Adrenal gland (tissue), 12 donors: ENCODE measurements around the gene CCDC27. TPM values are rescaled to one million over a fixed set of nuclear protein-coding genes. Genes with fewer than 3 reads are reported as not detected.

Experiments
- DNase-seq, 7 donors: peaks; one replicate each; pipeline ENCODE4 v3.0.0-alpha.2; 2019 to 2020
- H3K27ac ChIP-seq, 5 donors: fragments of 200-600 bp; sonication (generic) in 4 of 5; 1 replicate in 3 of 5; 2 replicates in 2 of 5; pipeline versions ENCODE4 v1.5.1 to v1.8.0; 2016 to 2020; ENCODE audit warnings: mild to moderate bottlenecking in 1 of 5
- H3K27me3 ChIP-seq: fragments of 200-600 bp; 2 replicates; pipeline ENCODE4 v1.8.0; 2021
- H3K36me3 ChIP-seq, 2 donors: fragments of 200-600 bp; replicated peaks in 1 of 2; 1 replicate in 1 of 2; 2 replicates in 1 of 2; pipeline versions ENCODE4 v1.5.1 to v1.8.0; 2018 to 2022
- H3K4me1 ChIP-seq, 2 donors: fragments of 200-600 bp; replicated peaks in 1 of 2; 1 replicate in 1 of 2; 2 replicates in 1 of 2; pipeline versions ENCODE4 v1.5.1 to v1.8.0; 2018 to 2021
- H3K4me3 ChIP-seq, 4 donors: fragments of 200-600 bp; sonication (generic) in 3 of 4; one replicate each; pipeline ENCODE4 v1.5.1; 2016 to 2018
- H3K9me3 ChIP-seq, 3 donors: fragments of 200-600 bp; sonication (generic) in 1 of 3; replicated peaks in 1 of 3; 1 replicate in 2 of 3; 2 replicates in 1 of 3; pipeline versions ENCODE4 v1.5.1 to v1.8.0; 2016 to 2021
- POLR2A ChIP-seq, 2 donors: fragments of 450-650 bp; IDR thresholded peaks; one replicate each; pipeline ENCODE4 v1.6.1; 2017; ENCODE audit warnings: antibody characterized with exemption in 2 of 2, mild to moderate bottlenecking in 2 of 2, moderate library complexity in 1 of 2
- WGBS, 4 donors: extraction: QIAGEN DNeasy Blood & Tissue Kit in 2 of 4; methylation state at CpG; one replicate each; pipeline versions ENCODE4 v1.1.5 to v1.1.7; 2013 to 2017; 5-methylcytosine and 5-hydroxymethylcytosine counted together
- intact Hi-C, 2 donors: fragments of 100-400 bp; cut with DNase I; formaldehyde crosslinking; loops; one replicate each; pipeline versions ENCODE4 v1.14.1 to v1.15.0; 2022 to 2023
- polyA plus RNA-seq, 3 donors: library from polyadenylated mRNA; stranded (reverse); fragments of 200-250 nt in 2 of 3; fragments of 350-450 nt in 1 of 3; fragmentation: Illumina TruSeq in 1 of 3; extraction: RNeasy Lipid Tissue Mini Kit (QIAGEN cat#74804) in 1 of 3; gene quantifications; one replicate each; pipeline ENCODE4 v1.2.3, GENCODE V29; 2013 to 2014
- total RNA-seq, 9 donors: library from RNA; depleted of rRNA in 4 of 9; stranded (reverse); fragments of >200 nt in 4 of 9; fragments of 120-200 nt in 1 of 9; fragmentation: NEBNext Ultra II Directional in 1 of 9; extraction: Animal tissue kit (Norgen Biotek cat#: 25700) in 1 of 9; gene quantifications; one replicate each; pipeline versions ENCODE4 v1.1.0 to v1.2.4, GENCODE V29; 2013 to 2023
- TF ChIP-seq, protein P1 (sequence below), 6 experiments: fragments of 450-650 bp in 4 of 6; fragments of 200-600 bp in 2 of 6; sonication (generic) in 1 of 6; IDR thresholded peaks; 1 replicate in 5 of 6; 2 replicates in 1 of 6; pipeline versions ENCODE4 v1.5.1 to v1.8.0; 2016 to 2021; ENCODE audit warnings: antibody characterized with exemption in 6 of 6, mild to moderate bottlenecking in 2 of 6, moderate library complexity in 1 of 6
- donor health status: healthy with polysubstance abuse.
- donor health status: Bipolar disorder and iron deficiency.
- donor health status: DM: yes; HTN: yes; CAD: no.
- donor health status: DM: no; HTN: no; CAD: no.
- donor health status: DM: no; HTN: no; CAD: no.
- donor health status: DM: yes; HTN: yes; CAD: no.

CCDC27 gene
- total and polyA plus RNA-seq, 12 donors, result not detected

DNA sequence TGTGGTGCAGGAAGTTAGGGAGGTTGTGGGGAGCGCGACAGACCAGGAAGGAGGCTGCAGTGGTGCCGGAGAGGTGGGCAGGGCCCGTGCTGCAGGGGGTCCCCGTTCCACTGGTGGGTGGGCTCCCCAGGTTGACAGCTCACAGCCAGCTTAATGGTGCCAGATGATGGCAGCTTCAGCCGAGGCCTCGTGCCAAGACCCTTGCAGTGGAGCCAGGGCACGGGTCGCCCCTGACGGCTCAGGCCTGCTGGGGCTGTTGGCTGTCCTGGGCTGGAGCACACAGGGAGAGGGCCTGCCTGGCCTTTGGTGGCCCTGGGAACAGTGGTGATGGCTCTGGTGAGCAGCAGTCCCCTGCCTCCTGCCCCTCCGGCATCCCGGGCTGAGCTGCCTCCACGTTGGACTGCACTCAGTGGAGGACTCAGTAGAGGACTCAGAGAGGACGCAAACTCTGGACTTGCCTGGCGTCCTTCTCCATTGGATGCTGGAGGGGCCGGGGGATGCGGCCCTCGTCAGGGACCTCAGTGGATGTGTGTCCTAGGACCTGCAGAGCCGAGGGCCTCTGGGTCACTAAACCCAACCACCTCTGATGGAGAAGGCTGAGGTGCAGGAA is 46.8 kb upstream of the CCDC27 start:
- intact Hi-C loops, result no loop called here
- H3K9me3 ChIP-seq, result no peaks in the 10 kb centered on the region
- peaks cover 12% of the 10 kb centered on the region for H3K27me3 ChIP-seq
- no peak for DNase-seq
- H3K36me3 ChIP-seq, result no peaks in the 10 kb centered on the region
- H3K4me1 ChIP-seq, result no peaks in the 10 kb centered on the region
- 78 to 91% (median 82%) methylated on average over 5 to 19 of the region's 19 CpGs for WGBS, 4 donors
- H3K27ac ChIP-seq, result no peak overlapping the region
- TF ChIP-seq, protein P1, sequence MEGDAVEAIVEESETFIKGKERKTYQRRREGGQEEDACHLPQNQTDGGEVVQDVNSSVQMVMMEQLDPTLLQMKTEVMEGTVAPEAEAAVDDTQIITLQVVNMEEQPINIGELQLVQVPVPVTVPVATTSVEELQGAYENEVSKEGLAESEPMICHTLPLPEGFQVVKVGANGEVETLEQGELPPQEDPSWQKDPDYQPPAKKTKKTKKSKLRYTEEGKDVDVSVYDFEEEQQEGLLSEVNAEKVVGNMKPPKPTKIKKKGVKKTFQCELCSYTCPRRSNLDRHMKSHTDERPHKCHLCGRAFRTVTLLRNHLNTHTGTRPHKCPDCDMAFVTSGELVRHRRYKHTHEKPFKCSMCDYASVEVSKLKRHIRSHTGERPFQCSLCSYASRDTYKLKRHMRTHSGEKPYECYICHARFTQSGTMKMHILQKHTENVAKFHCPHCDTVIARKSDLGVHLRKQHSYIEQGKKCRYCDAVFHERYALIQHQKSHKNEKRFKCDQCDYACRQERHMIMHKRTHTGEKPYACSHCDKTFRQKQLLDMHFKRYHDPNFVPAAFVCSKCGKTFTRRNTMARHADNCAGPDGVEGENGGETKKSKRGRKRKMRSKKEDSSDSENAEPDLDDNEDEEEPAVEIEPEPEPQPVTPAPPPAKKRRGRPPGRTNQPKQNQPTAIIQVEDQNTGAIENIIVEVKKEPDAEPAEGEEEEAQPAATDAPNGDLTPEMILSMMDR (IDR thresholded peaks at IDR 0.05), result no peak
- TF ChIP-seq POLR2A (IDR thresholded peaks at IDR 0.05), result no peak
- H3K4me3 ChIP-seq, result no peak overlapping the region

DNA sequence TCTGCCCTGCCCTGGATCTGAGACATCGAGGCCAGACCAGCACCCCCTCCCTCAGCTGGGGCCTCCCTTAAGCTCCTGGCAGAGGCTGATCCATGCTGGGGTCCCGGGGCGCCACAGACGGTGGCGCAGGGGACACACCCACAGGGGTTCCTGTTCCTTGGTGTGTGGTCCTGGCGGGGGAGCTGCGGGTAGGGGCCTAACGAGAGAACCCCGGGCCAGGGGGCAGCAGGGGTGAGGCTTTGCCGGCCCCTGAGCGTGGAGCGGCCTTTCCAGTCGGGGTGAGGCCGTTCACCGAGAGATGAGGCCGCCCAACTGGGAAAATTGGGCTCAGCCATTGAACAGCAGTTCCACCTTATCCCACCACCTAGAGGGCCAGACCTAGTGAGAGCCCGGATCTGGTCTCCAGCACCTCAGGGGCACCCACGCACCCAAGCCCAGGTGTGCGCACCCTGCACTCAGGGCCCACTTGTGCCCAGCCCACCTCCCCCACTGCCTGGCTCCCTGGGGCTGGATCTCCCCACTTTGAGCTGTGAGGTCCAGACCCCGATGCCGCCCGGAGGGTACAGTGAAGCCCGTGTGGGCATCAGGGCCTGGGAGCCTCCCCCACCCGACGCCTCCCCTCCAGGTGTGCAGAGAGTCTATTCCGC is 45.5 kb upstream of the CCDC27 start:
- 81 to 88% (median 84%) methylated on average over 7 to 26 of the region's 26 CpGs for WGBS, 4 donors
- Histone ChIP-seq H3K36me3 (no peaks in the 10 kb centered on the region), H3K27me3 (peaks cover 12% of the 10 kb centered on the region), H3K4me1 (no peaks in the 10 kb centered on the region), H3K9me3 (no peaks in the 10 kb centered on the region), H3K4me3 (no peak overlapping the region), H3K27ac (no peak overlapping the region)
- no peak for DNase-seq
- TF ChIP-seq, protein P1 (IDR thresholded peaks at IDR 0.05), result no peak
- TF ChIP-seq POLR2A (IDR thresholded peaks at IDR 0.05), result no peak
- intact Hi-C loops, result no loop called here

DNA sequence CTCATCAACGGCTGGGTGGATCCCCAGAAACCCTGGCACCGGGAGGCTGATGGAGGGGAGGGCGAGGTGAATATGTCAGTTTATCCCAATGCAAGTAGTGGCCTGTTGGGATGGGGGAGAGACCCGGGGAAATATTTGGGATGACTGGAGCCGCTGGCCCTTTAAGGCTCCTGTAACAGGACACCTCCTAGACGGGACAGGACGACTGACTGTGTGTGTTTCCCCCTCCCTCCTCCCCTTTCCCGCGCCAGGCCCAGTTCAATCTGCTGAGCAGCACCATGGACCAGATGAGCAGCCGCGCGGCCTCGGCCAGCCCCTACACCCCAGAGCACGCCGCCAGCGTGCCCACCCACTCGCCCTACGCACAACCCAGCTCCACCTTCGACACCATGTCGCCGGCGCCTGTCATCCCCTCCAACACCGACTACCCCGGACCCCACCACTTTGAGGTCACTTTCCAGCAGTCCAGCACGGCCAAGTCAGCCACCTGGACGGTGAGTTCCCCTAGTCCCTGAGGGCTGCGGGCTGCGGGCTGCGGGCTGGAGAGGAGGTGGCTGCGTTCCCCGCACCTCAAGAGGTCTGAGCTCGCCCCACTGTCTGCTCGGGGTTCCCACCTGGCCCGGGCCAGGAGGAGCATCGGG is 44.8 kb upstream of the CCDC27 start:
- Histone ChIP-seq H3K27ac (no peak overlapping the region), H3K4me1 (no peaks in the 10 kb centered on the region), H3K27me3 (peaks cover 12% of the 10 kb centered on the region), H3K36me3 (no peaks in the 10 kb centered on the region), H3K4me3 (no peak overlapping the region), H3K9me3 (no peaks in the 10 kb centered on the region)
- TF ChIP-seq, protein P1 (IDR thresholded peaks at IDR 0.05), result no peak
- no peak for TF ChIP-seq POLR2A (IDR thresholded peaks at IDR 0.05)
- WGBS, 4 donors, result 35 to 53% (median 42%) methylated on average over 6 to 35 of the region's 35 CpGs
- no peak for DNase-seq
- intact Hi-C loops, result no loop called here

DNA sequence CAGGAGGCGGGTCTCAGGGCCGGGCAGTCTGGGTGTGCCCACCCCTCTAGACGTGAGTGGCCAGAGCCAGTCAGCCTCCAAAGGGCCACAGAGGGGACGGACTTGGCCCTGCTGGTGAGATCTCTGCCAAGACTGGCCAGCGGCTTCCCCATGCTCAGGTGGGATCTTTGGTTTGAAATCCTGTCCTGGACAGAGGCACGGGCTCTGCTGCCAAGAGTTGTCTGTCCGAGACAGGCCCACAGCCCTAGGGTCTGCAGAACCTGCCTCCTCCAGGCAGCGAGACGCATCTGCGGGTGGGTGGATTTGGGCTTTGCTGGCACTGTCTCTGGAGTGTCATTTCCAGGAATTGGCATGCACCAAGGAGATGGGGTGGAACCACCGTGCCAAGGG is 44.3 kb upstream of the CCDC27 start:
- Histone ChIP-seq H3K27ac (no peak overlapping the region), H3K9me3 (no peaks in the 10 kb centered on the region), H3K4me1 (peaks cover 3% of the 10 kb centered on the region in 2 donors), H3K36me3 (no peaks in the 10 kb centered on the region), H3K4me3 (no peak overlapping the region), H3K27me3 (peaks cover 12% of the 10 kb centered on the region)
- intact Hi-C loops, result no loop called here
- WGBS, 4 donors, result 68 to 100% (median 78%) methylated on average over 1 to 11 of the region's 11 CpGs
- TF ChIP-seq, protein P1 (IDR thresholded peaks at IDR 0.05), result no peak
- no peak for TF ChIP-seq POLR2A (IDR thresholded peaks at IDR 0.05)
- no peak for DNase-seq
